ENCODE measurements around the gene PPIF.

DNA sequence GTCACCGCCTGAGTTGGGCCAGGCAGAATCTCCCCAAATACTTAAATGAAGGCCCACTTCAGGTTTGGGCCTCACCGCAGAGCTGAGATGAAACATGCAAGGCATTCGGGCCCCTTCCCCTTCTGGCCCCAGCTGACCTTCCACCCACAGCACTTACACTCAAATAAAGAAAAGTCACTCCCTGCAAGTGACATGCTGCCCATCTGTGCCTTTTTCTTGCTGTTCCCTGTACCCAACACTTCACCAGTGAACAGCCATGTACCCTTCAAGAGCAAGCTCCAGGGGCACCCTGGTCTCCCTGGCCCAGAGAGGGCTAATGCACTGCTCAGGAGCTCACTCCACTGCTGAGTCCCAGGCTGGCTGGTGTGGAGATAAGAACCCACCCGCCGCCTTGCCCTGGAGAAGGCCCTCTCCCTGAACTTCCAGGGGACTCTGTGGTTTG lies 57.4 kb downstream of the PPIF start:
- no peak for TF ChIP-seq CTCF (IDR thresholded peaks at IDR 0.05)
- TF ChIP-seq EP300 (IDR thresholded peaks at IDR 0.05), result no peak
- TF ChIP-seq POLR2AphosphoS5 (IDR thresholded peaks at IDR 0.05), result no peak
